Measurements from ENCODE around the gene JAK1. TPM values are rescaled to one million over a fixed set of nuclear protein-coding genes. Genes with fewer than 3 reads are reported as not detected.

The JAK1 gene
- total and polyA plus RNA-seq, 2 donors (not counting 3 experiments of a cell fraction or from before 2014, with no cell fraction given), result 68.8 to 177 TPM

DNA sequence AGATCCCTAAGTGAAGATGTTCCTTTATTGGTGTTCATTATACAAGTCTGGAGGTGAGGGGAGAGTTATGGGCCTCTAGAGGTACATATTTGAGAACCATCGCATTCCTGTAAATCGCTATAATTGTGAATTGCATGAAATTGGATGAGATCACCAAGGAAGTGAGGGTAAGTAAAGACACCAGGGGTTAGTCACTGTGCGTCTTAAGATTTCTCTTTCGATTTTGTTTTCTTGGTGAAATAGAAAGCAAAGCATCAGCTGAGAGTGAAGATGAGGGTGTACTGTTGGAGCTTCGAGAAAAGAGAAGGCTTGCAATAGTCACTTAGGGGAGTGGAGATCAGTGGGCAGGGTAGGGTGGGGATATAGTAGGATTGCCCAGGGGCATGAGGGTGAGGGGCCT is 139.4 kb downstream of the JAK1 start:
- Histone ChIP-seq H4K20me1 (replicated peaks; ENCODE audit: control insufficient read depth, extremely low read depth, insufficient read depth, low read length) (no peaks in the 10 kb centered on the region), H3K4me1 (ENCODE audit: control insufficient read depth, extremely low read depth, insufficient read depth, low read length) (peaks cover 6% of the 10 kb centered on the region), H3K9me3 (replicated peaks; ENCODE audit: control insufficient read depth, insufficient read depth, low read length) (no peaks in the 10 kb centered on the region), H3K9ac (replicated peaks; ENCODE audit: extremely low read depth, insufficient read depth, low read length) (no peak overlapping the region), H3K36me3 (ENCODE audit: control insufficient read depth in 2 of 2, extremely low read depth in 1 of 2, insufficient read depth in 2 of 2, low read length in 2 of 2) (no peaks in the 10 kb centered on the region), H3K9me1 (replicated peaks; ENCODE audit: control insufficient read depth, extremely low read depth, insufficient read depth, low read length) (no peaks in the 10 kb centered on the region), H2AFZ (ENCODE audit: low read depth, low read length) (no peak overlapping the region), H3K79me2 (ENCODE audit: control insufficient read depth, insufficient read depth, low read length) (no peaks in the 10 kb centered on the region), H3K27me3 (ENCODE audit: control insufficient read depth in 2 of 2, insufficient read depth in 2 of 2, low read length in 2 of 2) (no peaks in the 10 kb centered on the region), H3K27ac (ENCODE audit: insufficient read depth, low read depth, low read length) (no peak overlapping the region), H3K4me2 (ENCODE audit: insufficient read depth, low read length) (no peak overlapping the region), H3K4me3 (replicated peaks in 1 of 3; ENCODE audit: insufficient read depth in 1 of 3, low read depth in 1 of 3, low read length in 3 of 3) (no peak overlapping the region)
- TF ChIP-seq POLR2A (IDR thresholded peaks at IDR 0.05; ENCODE audit: low read depth, low read length) (no peak), GATA2 (IDR thresholded peaks at IDR 0.05; ENCODE audit: insufficient read depth, insufficient read length, low read depth, low read length) (no peak), MYC (IDR thresholded peaks at IDR 0.05; ENCODE audit: low read depth, low read length) (no peak), JUN (IDR thresholded peaks at IDR 0.05; ENCODE audit: borderline replicate concordance, insufficient read depth, insufficient read length, low read depth) (no peak), POLR2AphosphoS5 (IDR thresholded peaks at IDR 0.05; ENCODE audit: insufficient read depth, low read depth, low read length) (no peak), EZH2 (IDR thresholded peaks at IDR 0.05; ENCODE audit: borderline replicate concordance, low read depth, low read length, severe bottlenecking) (no peak), FOS (IDR thresholded peaks at IDR 0.05; ENCODE audit: borderline replicate concordance, insufficient read depth, low read length) (no peak)
- TF ChIP-seq, protein P1, sequence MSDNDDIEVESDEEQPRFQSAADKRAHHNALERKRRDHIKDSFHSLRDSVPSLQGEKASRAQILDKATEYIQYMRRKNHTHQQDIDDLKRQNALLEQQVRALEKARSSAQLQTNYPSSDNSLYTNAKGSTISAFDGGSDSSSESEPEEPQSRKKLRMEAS (IDR thresholded peaks at IDR 0.05; ENCODE audit: insufficient read depth, insufficient read length), result no peak
- TF ChIP-seq, protein P2, sequence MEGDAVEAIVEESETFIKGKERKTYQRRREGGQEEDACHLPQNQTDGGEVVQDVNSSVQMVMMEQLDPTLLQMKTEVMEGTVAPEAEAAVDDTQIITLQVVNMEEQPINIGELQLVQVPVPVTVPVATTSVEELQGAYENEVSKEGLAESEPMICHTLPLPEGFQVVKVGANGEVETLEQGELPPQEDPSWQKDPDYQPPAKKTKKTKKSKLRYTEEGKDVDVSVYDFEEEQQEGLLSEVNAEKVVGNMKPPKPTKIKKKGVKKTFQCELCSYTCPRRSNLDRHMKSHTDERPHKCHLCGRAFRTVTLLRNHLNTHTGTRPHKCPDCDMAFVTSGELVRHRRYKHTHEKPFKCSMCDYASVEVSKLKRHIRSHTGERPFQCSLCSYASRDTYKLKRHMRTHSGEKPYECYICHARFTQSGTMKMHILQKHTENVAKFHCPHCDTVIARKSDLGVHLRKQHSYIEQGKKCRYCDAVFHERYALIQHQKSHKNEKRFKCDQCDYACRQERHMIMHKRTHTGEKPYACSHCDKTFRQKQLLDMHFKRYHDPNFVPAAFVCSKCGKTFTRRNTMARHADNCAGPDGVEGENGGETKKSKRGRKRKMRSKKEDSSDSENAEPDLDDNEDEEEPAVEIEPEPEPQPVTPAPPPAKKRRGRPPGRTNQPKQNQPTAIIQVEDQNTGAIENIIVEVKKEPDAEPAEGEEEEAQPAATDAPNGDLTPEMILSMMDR (IDR thresholded peaks at IDR 0.05; ENCODE audit: extremely low read depth in 1 of 2, insufficient read depth in 1 of 2, low read depth in 1 of 2, low read length in 2 of 2), result no peak
- dilution Hi-C loops (cut with MboI; ENCODE audit: extremely low pct_ligation_motif_present, low sequenced_read_pairs), result no loop called here
- no TSS peak for BruUV-seq (replicated peaks)
- DNase-seq (ENCODE audit: low read depth, low spot score) (no peak), FAIRE-seq (no peak)
- intact Hi-C loops (cut with micrococcal nuclease), result loop anchor here (10.0 kb wide), 1 partner anchor 442 kb away; no protein-coding TSS in a partner anchor
- ChIA-PET CTCF (interaction anchor here (5.4 kb wide), 1 partner anchor 558 kb away, joined by 61 read pairs; no protein-coding TSS in a partner anchor), POLR2A (no interaction called here)

Measured in endothelial cell of umbilical vein (primary cell).